Tibial nerve (tissue), 4 donors: Measurements from ENCODE around the gene SOX14. TPM values are rescaled to one million over a fixed set of nuclear protein-coding genes. Genes with fewer than 3 reads are reported as not detected.
A peak's percentile ranks its signal among the peaks of the same experiment; 100 is the strongest.

Source experiments
- DNase-seq, 2 donors: peaks; one replicate each; pipeline ENCODE4 v3.0.0-alpha.2; 2019; ENCODE audit warnings: low spot score in 2 of 2
- H3K27ac ChIP-seq, 4 donors: fragments of 200-600 bp; sonication (generic) in 3 of 4; one replicate each; pipeline ENCODE4 v1.5.1; 2017 to 2019; ENCODE audit warnings: mild to moderate bottlenecking in 1 of 4
- H3K27me3 ChIP-seq, 2 donors: fragments of 200-600 bp; sonication (generic) in 1 of 2; one replicate each; pipeline versions ENCODE4 v1.5.1 to v1.6.0; 2017 to 2019
- H3K36me3 ChIP-seq, 3 donors: fragments of 200-600 bp; sonication (generic); one replicate each; pipeline ENCODE4 v1.5.1; 2018 to 2019
- H3K4me1 ChIP-seq, 4 donors: fragments of 200-600 bp; sonication (generic) in 3 of 4; one replicate each; pipeline ENCODE4 v1.5.1; 2017 to 2019
- H3K4me3 ChIP-seq, 4 donors: fragments of 200-600 bp; sonication (generic) in 3 of 4; one replicate each; pipeline ENCODE4 v1.5.1; 2017 to 2019; ENCODE audit warnings: mild to moderate bottlenecking in 1 of 4, moderate library complexity in 1 of 4
- H3K9me3 ChIP-seq, 4 donors: fragments of 200-600 bp; sonication (generic) in 3 of 4; one replicate each; pipeline ENCODE4 v1.5.1; 2017 to 2019
- EP300 ChIP-seq, 2 donors: sonication (generic); formaldehyde crosslinking; IDR thresholded peaks; one replicate each; pipeline ENCODE4 v1.6.1; 2017; ENCODE audit warnings: antibody characterized with exemption in 2 of 2, mild to moderate bottlenecking in 1 of 2
- POLR2A ChIP-seq, 2 donors: fragments of 450-650 bp; IDR thresholded peaks; one replicate each; pipeline ENCODE4 v1.6.1; 2017; ENCODE audit warnings: antibody characterized with exemption in 2 of 2, mild to moderate bottlenecking in 2 of 2, moderate library complexity in 2 of 2
- WGBS, 2 donors: methylation state at CpG; one replicate each; pipeline ENCODE4 v1.1.5; 2018; 5-methylcytosine and 5-hydroxymethylcytosine counted together
- total RNA-seq, 4 donors: library from RNA; depleted of rRNA; stranded (reverse); fragments of >200 nt; gene quantifications; one replicate each; pipeline ENCODE4 v1.1.0, GENCODE V29; 2016
- TF ChIP-seq, protein P1 (sequence below), 5 experiments: fragments of 200-600 bp in 3 of 5; fragments of 450-650 bp in 2 of 5; sonication (generic) in 3 of 5; IDR thresholded peaks; one replicate each; pipeline ENCODE4 v1.5.1; 2016 to 2019; ENCODE audit warnings: antibody characterized with exemption in 5 of 5, mild to moderate bottlenecking in 3 of 5, moderate library complexity in 2 of 5

SOX14 gene
- total RNA-seq, 4 donors from 2014 or later: not detected

DNA sequence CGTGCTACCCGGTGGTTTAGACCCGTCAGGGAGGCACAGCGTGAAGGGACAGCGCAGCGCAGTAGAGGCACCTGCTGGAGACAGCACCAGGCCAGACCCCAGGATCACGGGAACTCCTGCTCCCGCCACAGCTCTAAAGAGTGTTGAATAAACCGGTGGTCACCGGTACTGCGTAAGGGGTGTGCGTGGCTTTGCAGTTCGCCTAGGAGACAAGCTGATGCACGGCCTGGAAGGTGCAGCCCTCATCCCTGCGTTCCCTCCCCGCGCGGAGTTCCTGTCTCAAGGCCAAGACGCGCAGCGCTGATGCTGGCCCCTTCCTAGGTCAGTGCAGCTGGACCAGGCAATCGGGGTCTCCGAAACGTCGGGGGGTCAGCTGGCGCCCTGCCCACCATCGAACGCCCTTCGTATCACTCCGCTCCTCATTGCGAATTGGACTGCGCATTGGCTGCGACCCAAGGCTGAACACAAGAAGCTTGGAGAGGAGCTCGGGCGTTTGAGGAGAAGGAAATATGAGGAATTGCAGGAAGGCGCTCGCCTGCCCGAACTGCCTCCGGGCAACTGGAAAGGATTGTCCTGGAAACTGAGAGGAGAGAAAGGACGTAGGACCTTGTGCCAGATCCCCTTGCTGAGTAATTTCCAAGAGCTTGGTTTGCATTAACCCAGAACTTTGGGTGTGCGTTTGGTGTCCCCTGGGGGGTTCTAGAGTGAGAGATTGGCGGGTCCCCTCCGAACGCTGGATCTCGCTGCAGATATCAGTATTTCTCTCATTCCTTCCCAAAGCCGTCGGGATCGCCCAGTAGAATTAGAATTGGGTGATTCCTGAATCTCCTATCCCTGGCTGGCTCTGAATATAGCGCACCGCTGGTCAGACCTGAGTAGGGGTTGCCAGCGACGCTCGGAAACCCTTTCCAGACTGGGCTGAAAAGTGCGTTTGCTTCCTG is 2.3 kb upstream of the SOX14 start:
- Histone ChIP-seq H3K27ac (no peak overlapping the region), H3K4me3 (no peak overlapping the region), H3K27me3 (peaks cover 0 to 72% of the 10 kb centered on the region in 2 donors), H3K9me3 (peaks cover 0 to 3% (median 0%) of the 10 kb centered on the region in 4 donors), H3K4me1 (peaks cover 0 to 44% (median 0%) of the 10 kb centered on the region in 4 donors), H3K36me3 (no peaks in the 10 kb centered on the region)
- WGBS, 2 donors: 3 to 4% methylated on average over 42 to 48 of the region's 54 CpGs
- no peak for DNase-seq
- TF ChIP-seq EP300 (IDR thresholded peaks at IDR 0.05) (no peak), POLR2A (IDR thresholded peaks at IDR 0.05) (no peak)
- TF ChIP-seq, protein P1, sequence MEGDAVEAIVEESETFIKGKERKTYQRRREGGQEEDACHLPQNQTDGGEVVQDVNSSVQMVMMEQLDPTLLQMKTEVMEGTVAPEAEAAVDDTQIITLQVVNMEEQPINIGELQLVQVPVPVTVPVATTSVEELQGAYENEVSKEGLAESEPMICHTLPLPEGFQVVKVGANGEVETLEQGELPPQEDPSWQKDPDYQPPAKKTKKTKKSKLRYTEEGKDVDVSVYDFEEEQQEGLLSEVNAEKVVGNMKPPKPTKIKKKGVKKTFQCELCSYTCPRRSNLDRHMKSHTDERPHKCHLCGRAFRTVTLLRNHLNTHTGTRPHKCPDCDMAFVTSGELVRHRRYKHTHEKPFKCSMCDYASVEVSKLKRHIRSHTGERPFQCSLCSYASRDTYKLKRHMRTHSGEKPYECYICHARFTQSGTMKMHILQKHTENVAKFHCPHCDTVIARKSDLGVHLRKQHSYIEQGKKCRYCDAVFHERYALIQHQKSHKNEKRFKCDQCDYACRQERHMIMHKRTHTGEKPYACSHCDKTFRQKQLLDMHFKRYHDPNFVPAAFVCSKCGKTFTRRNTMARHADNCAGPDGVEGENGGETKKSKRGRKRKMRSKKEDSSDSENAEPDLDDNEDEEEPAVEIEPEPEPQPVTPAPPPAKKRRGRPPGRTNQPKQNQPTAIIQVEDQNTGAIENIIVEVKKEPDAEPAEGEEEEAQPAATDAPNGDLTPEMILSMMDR (IDR thresholded peaks at IDR 0.05): no peak

DNA sequence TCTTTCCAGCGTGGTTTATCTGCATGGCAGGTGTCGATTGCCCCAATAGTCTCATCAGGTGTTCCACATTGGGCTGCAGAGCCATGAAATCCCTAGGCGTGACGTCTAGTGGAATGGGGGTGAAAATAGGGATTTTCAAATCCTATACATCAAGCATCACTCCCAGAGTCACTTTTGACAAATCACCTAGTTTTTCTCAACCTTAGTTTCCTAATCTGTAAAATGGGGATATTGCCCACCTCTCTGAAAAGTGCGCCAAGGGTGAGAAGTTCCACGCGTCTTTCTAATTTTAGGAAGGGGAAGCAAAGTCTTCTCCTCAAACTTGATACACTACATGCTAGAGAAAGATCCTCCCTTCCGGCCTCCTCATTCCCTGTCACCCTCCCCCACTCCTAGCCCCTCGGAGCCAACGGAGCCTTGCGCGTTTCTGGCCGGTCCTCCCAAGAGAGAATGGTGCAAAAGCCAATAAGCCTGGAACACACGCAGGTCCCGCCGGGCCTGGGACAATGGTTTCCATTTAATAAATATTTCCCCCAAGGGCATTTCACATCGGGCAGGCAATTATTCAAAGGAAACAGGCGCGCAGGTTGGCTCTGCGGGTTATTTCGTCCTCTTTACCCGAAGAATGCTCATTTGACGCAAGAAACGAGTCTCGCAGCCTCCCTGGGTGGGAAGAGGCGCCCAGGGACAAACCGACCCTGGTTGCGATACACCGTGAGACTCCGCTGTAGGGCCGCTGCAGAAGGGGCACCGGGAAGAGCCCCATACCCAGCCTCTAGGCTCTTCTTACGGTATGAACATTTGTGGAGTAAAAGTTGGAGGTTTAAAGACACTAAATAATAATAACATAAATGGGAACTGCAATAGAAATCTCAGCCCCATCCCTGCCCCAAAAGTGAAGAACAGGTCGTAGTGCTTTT is 1.2 kb upstream of the SOX14 start:
- peaks cover 0 to 83% of the 10 kb centered on the region in 2 donors for H3K27me3 ChIP-seq

DNA sequence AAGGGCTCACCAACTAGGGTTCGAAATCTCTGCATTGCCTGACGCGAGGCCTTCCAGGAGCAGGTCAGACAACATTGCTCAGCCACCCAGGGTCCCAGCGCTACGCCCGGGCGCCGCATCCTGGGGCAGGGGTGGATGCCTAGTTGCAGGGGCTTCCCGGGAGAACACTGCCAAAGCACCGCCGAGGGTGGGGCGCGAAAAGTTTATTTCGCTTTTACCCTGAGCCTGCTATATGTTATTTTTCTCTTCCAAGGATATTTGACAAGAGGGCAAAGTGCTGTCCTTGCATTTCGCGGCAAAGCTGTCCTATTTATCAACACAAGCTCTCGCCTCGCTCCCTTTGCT is 549 bp upstream of the SOX14 start:
- WGBS, 2 donors: 1 to 2% methylated on average over 18 of the region's 18 CpGs
- H3K4me3 ChIP-seq: peak overlapping the region in 1 of 4 donors; percentile 10
- no peak overlapping the region for H3K27ac ChIP-seq
- TF ChIP-seq EP300 (IDR thresholded peaks at IDR 0.05) (no peak), POLR2A (IDR thresholded peaks at IDR 0.05) (no peak)
- TF ChIP-seq, protein P1 (IDR thresholded peaks at IDR 0.05): no peak
- H3K9me3 ChIP-seq: peaks cover 0 to 3% (median 0%) of the 10 kb centered on the region in 4 donors
- DNase-seq: no peak
- no peaks in the 10 kb centered on the region for H3K36me3 ChIP-seq
- H3K4me1 ChIP-seq: peaks cover 0 to 61% (median 2%) of the 10 kb centered on the region in 4 donors
- H3K27me3 ChIP-seq: peaks cover 0 to 90% of the 10 kb centered on the region in 2 donors

More for the DNA sequence above, 1.2 kb upstream of the SOX14 start:
- no peaks in the 10 kb centered on the region for H3K36me3 ChIP-seq
- no peak overlapping the region for H3K27ac ChIP-seq
- no peak for DNase-seq
- peaks cover 0 to 55% (median 0%) of the 10 kb centered on the region in 4 donors for H3K4me1 ChIP-seq
- H3K4me3 ChIP-seq: no peak overlapping the region
- no peak for TF ChIP-seq EP300 (IDR thresholded peaks at IDR 0.05)
- TF ChIP-seq, protein P1 (IDR thresholded peaks at IDR 0.05): no peak
- no peak for TF ChIP-seq POLR2A (IDR thresholded peaks at IDR 0.05)
- peaks cover 0 to 3% (median 0%) of the 10 kb centered on the region in 4 donors for H3K9me3 ChIP-seq
- 3% methylated on average over 34 of the region's 34 CpGs for WGBS, 2 donors

DNA sequence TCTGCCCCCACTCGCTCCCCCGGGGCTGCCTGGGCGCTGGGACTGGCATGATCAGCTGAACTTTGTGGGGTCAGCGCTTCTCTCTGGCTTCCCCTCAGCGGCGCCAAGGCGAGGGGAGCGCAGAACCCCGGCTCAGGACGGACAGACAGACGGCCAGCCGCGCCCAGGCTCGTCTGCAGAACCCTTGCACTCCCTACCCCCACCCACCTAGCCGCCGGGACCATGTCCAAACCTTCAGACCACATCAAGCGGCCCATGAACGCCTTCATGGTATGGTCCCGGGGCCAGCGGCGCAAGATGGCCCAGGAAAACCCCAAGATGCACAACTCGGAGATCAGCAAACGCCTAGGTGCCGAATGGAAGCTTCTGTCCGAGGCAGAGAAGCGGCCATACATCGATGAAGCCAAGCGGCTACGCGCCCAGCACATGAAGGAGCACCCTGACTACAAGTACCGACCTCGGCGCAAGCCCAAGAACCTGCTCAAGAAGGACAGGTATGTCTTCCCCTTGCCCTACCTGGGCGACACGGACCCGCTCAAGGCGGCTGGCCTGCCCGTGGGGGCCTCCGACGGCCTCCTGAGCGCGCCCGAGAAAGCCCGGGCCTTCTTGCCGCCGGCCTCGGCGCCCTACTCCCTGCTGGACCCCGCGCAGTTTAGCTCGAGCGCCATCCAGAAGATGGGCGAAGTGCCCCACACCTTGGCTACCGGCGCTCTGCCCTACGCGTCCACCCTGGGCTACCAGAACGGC is 621 bp downstream of the SOX14 start:
- Histone ChIP-seq H3K27me3 (peaks cover 0 to 100% of the 10 kb centered on the region in 2 donors), H3K9me3 (no peaks in the 10 kb centered on the region), H3K4me3 (no peak overlapping the region), H3K27ac (no peak overlapping the region), H3K4me1 (peaks cover 0 to 73% (median 9%) of the 10 kb centered on the region in 4 donors), H3K36me3 (no peaks in the 10 kb centered on the region)
- no peak for DNase-seq
- TF ChIP-seq POLR2A (IDR thresholded peaks at IDR 0.05) (no peak), EP300 (IDR thresholded peaks at IDR 0.05) (no peak)
- TF ChIP-seq, protein P1 (IDR thresholded peaks at IDR 0.05): no peak
- 4 to 5% methylated on average over 8 to 32 of the region's 58 CpGs for WGBS, 2 donors
